Uterus (tissue), 4 donors: ENCODE results near the gene SEMA3D. TPM values are rescaled to one million over a fixed set of nuclear protein-coding genes. Genes with fewer than 3 reads are reported as not detected.

Experiments
- DNase-seq, 2 donors: peaks; one replicate each; pipeline ENCODE4 v3.0.0-alpha.2; 2019 to 2020
- H3K27ac ChIP-seq, 2 donors: fragments of 200-600 bp; sonication (generic); 1 replicate in 1 of 2; 2 replicates in 1 of 2; pipeline ENCODE4 v1.5.1; 2016 to 2018
- H3K27me3 ChIP-seq, 2 donors: fragments of 200-600 bp; sonication (generic); one replicate each; pipeline ENCODE4 v1.5.1; 2018 to 2019; ENCODE audit warnings: control low read depth in 1 of 2
- H3K36me3 ChIP-seq, 2 donors: fragments of 200-600 bp; sonication (generic); one replicate each; pipeline ENCODE4 v1.5.1; 2019; ENCODE audit warnings: control low read depth in 1 of 2
- H3K4me1 ChIP-seq, 2 donors: fragments of 200-600 bp; sonication (generic); one replicate each; pipeline ENCODE4 v1.5.1; 2018 to 2019; ENCODE audit warnings: control low read depth in 1 of 2
- H3K4me3 ChIP-seq, 2 donors: fragments of 200-600 bp; sonication (generic); 1 replicate in 1 of 2; 2 replicates in 1 of 2; pipeline ENCODE4 v1.5.1; 2018 to 2019; ENCODE audit warnings: mild to moderate bottlenecking in 1 of 2
- H3K9me3 ChIP-seq, 2 donors: fragments of 200-600 bp; sonication (generic); one replicate each; pipeline ENCODE4 v1.5.1; 2019; ENCODE audit warnings: control low read depth in 1 of 2
- POLR2A ChIP-seq, 2 donors: fragments of 450-650 bp; IDR thresholded peaks; one replicate each; pipeline ENCODE4 v1.6.1; 2016; ENCODE audit warnings: antibody characterized with exemption in 2 of 2, mild to moderate bottlenecking in 1 of 2, moderate library complexity in 1 of 2
- intact Hi-C: fragments of 100-400 bp; cut with DNase I; formaldehyde crosslinking; loops from one replicate; pipeline ENCODE4 v1.15.1; 2023; ENCODE audit warnings: low total_unique reads
- total RNA-seq, 4 donors: library from RNA; depleted of rRNA in 3 of 4; stranded (reverse); fragments of >200 nt in 3 of 4; gene quantifications; one replicate each; pipeline versions ENCODE4 v1.1.0 to v1.2.4, GENCODE V29; 2014 to 2023
- TF ChIP-seq, protein P1 (sequence below), 4 experiments: fragments of 200-600 bp in 2 of 4; fragments of 450-650 bp in 2 of 4; sonication (generic) in 2 of 4; IDR thresholded peaks; one replicate each; pipeline ENCODE4 v1.5.1; 2016 to 2019; ENCODE audit warnings: antibody characterized with exemption in 4 of 4, mild to moderate bottlenecking in 2 of 4, moderate library complexity in 1 of 4
- donor health status: DM: yes; HTN: yes; CAD: no.

Gene SEMA3D
- total RNA-seq, 4 donors from 2014 or later = 7.1 to 68.6 (median 20.4) TPM

GRCh38 chr7:85167636-85168035, 19.2 kb downstream of the SEMA3D start:
- Histone ChIP-seq H3K4me1 (no peaks in the 10 kb centered on the region), H3K27me3 (no peaks in the 10 kb centered on the region), H3K9me3 (no peaks in the 10 kb centered on the region), H3K4me3 (no peak overlapping the region), H3K36me3 (no peaks in the 10 kb centered on the region), H3K27ac (no peak overlapping the region)
- TF ChIP-seq, protein P1, sequence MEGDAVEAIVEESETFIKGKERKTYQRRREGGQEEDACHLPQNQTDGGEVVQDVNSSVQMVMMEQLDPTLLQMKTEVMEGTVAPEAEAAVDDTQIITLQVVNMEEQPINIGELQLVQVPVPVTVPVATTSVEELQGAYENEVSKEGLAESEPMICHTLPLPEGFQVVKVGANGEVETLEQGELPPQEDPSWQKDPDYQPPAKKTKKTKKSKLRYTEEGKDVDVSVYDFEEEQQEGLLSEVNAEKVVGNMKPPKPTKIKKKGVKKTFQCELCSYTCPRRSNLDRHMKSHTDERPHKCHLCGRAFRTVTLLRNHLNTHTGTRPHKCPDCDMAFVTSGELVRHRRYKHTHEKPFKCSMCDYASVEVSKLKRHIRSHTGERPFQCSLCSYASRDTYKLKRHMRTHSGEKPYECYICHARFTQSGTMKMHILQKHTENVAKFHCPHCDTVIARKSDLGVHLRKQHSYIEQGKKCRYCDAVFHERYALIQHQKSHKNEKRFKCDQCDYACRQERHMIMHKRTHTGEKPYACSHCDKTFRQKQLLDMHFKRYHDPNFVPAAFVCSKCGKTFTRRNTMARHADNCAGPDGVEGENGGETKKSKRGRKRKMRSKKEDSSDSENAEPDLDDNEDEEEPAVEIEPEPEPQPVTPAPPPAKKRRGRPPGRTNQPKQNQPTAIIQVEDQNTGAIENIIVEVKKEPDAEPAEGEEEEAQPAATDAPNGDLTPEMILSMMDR (IDR thresholded peaks at IDR 0.05) = no peak
- TF ChIP-seq POLR2A (IDR thresholded peaks at IDR 0.05) = no peak
- DNase-seq = no peak
- intact Hi-C loops = no loop called here

- no peaks in the 10 kb centered on the region for H3K36me3 ChIP-seq
- no peaks in the 10 kb centered on the region for H3K4me1 ChIP-seq
- H3K4me3 ChIP-seq = no peak overlapping the region
- no peaks in the 10 kb centered on the region for H3K9me3 ChIP-seq
- intact Hi-C loops = no loop called here
- no peaks in the 10 kb centered on the region for H3K27me3 ChIP-seq
- no peak for TF ChIP-seq POLR2A (IDR thresholded peaks at IDR 0.05)
- TF ChIP-seq, protein P1 (IDR thresholded peaks at IDR 0.05) = no peak
- no peak overlapping the region for H3K27ac ChIP-seq
- no peak for DNase-seq
Measured at GRCh38 chr7:85165263-85165662, 21.6 kb downstream of the SEMA3D start.

GRCh38 chr7:85164376-85164775, 22.5 kb downstream of the SEMA3D start:
- no peaks in the 10 kb centered on the region for H3K9me3 ChIP-seq
- H3K36me3 ChIP-seq = no peaks in the 10 kb centered on the region
- no peak overlapping the region for H3K4me3 ChIP-seq
- H3K4me1 ChIP-seq = no peaks in the 10 kb centered on the region
- DNase-seq = no peak
- TF ChIP-seq, protein P1 (IDR thresholded peaks at IDR 0.05) = no peak
- no peak for TF ChIP-seq POLR2A (IDR thresholded peaks at IDR 0.05)
- intact Hi-C loops = no loop called here
- no peaks in the 10 kb centered on the region for H3K27me3 ChIP-seq
- no peak overlapping the region for H3K27ac ChIP-seq

GRCh38 chr7:85162721-85163120, 24.1 kb downstream of the SEMA3D start:
- H3K4me1 ChIP-seq = no peaks in the 10 kb centered on the region
- H3K27me3 ChIP-seq = no peaks in the 10 kb centered on the region
- no peaks in the 10 kb centered on the region for H3K9me3 ChIP-seq
- no peaks in the 10 kb centered on the region for H3K36me3 ChIP-seq
- TF ChIP-seq, protein P1 (IDR thresholded peaks at IDR 0.05) = no peak
- TF ChIP-seq POLR2A (IDR thresholded peaks at IDR 0.05) = no peak
- H3K4me3 ChIP-seq = no peak overlapping the region
- H3K27ac ChIP-seq = no peak overlapping the region
- intact Hi-C loops = no loop called here
- no peak for DNase-seq

GRCh38 chr7:85160223-85160622, 26.6 kb downstream of the SEMA3D start:
- Histone ChIP-seq H3K4me1 (no peaks in the 10 kb centered on the region), H3K9me3 (no peaks in the 10 kb centered on the region), H3K4me3 (no peak overlapping the region), H3K36me3 (no peaks in the 10 kb centered on the region), H3K27me3 (no peaks in the 10 kb centered on the region), H3K27ac (no peak overlapping the region)
- TF ChIP-seq, protein P1 (IDR thresholded peaks at IDR 0.05) = no peak
- TF ChIP-seq POLR2A (IDR thresholded peaks at IDR 0.05) = no peak
- intact Hi-C loops = no loop called here
- no peak for DNase-seq
